ENCODE results near the gene IGFL3. TPM values are rescaled to one million over a fixed set of nuclear protein-coding genes. Genes with fewer than 3 reads are reported as not detected.
"Not testable (repeated sequence)": the region's sequence is repeated elsewhere in the genome, so short reads cannot be mapped to it uniquely, and the experiment has no call there.

Gene IGFL3
- total RNA-seq, 1 donor from 2014 or later, result not detected

- peaks cover 35% of the 10 kb centered on the region for H3K4me1 Mint-ChIP-seq
- no peak for DNase-seq (ENCODE audit: low spot score in 2 of 2, unreplicated experiment in 2 of 2)
- no peaks in the 10 kb centered on the region for H3K27me3 Mint-ChIP-seq (ENCODE audit: low read depth)
- no peak overlapping the region for H3K4me3 Mint-ChIP-seq
- TF ChIP-seq CTCF (IDR thresholded peaks at IDR 0.05; ENCODE audit: unreplicated experiment), result no peak
- H3K9me3 Mint-ChIP-seq, result no peaks in the 10 kb centered on the region
- peaks cover 2% of the 10 kb centered on the region for H3K36me3 Mint-ChIP-seq
- no peak overlapping the region for H3K27ac Mint-ChIP-seq
Observed at GRCh38 chr19:46111376-46111775, 13.1 kb downstream of the IGFL3 start.

GRCh38 chr19:46109876-46110275, 14.6 kb downstream of the IGFL3 start:
- Mint-ChIP-seq H3K4me3 (no peak overlapping the region), H3K27ac (peak overlapping the region; percentile 64), H3K4me1 (peaks cover 21% of the 10 kb centered on the region), H3K27me3 (ENCODE audit: low read depth) (no peaks in the 10 kb centered on the region), H3K36me3 (peaks cover 2% of the 10 kb centered on the region), H3K9me3 (no peaks in the 10 kb centered on the region)
- DNase-seq (ENCODE audit: low spot score in 2 of 2, unreplicated experiment in 2 of 2), result no peak
- TF ChIP-seq CTCF (IDR thresholded peaks at IDR 0.05; ENCODE audit: unreplicated experiment), result no peak

- DNase-seq (ENCODE audit: low spot score in 2 of 2, unreplicated experiment in 2 of 2), result no peak
- Mint-ChIP-seq H3K4me3 (no peak overlapping the region), H3K4me1 (peaks cover 8% of the 10 kb centered on the region), H3K9me3 (no peaks in the 10 kb centered on the region), H3K27me3 (ENCODE audit: low read depth) (no peaks in the 10 kb centered on the region), H3K36me3 (peaks cover 2% of the 10 kb centered on the region), H3K27ac (no peak overlapping the region)
- TF ChIP-seq CTCF (IDR thresholded peaks at IDR 0.05; ENCODE audit: unreplicated experiment), result no peak
Observed at GRCh38 chr19:46107371-46107770, 17.1 kb downstream of the IGFL3 start.

- not testable (repeated sequence) for H3K9me3 Mint-ChIP-seq; H3K4me3 Mint-ChIP-seq; DNase-seq (ENCODE audit: low spot score in 2 of 2, unreplicated experiment in 2 of 2); H3K27ac Mint-ChIP-seq; H3K4me1 Mint-ChIP-seq; H3K36me3 Mint-ChIP-seq; H3K27me3 Mint-ChIP-seq (ENCODE audit: low read depth)
Observed at GRCh38 chr19:46102333-46102732, 22.2 kb downstream of the IGFL3 start.

GRCh38 chr19:46101293-46101692, 23.2 kb downstream of the IGFL3 start:
- Mint-ChIP-seq H3K36me3 (peaks cover 4% of the 10 kb centered on the region), H3K27ac (no peak overlapping the region), H3K9me3 (peaks cover 20% of the 10 kb centered on the region), H3K4me1 (peaks cover 5% of the 10 kb centered on the region), H3K27me3 (ENCODE audit: low read depth) (peaks cover 15% of the 10 kb centered on the region), H3K4me3 (no peak overlapping the region)
- DNase-seq (ENCODE audit: low spot score in 2 of 2, unreplicated experiment in 2 of 2), result no peak
- no peak for TF ChIP-seq CTCF (IDR thresholded peaks at IDR 0.05; ENCODE audit: unreplicated experiment)

- Mint-ChIP-seq H3K27ac (no peak overlapping the region), H3K27me3 (ENCODE audit: low read depth) (peaks cover 18% of the 10 kb centered on the region), H3K4me1 (peaks cover 5% of the 10 kb centered on the region), H3K9me3 (peaks cover 27% of the 10 kb centered on the region), H3K4me3 (no peak overlapping the region), H3K36me3 (peaks cover 4% of the 10 kb centered on the region)
- TF ChIP-seq CTCF (IDR thresholded peaks at IDR 0.05; ENCODE audit: unreplicated experiment), result no peak
- no peak for DNase-seq (ENCODE audit: low spot score in 2 of 2, unreplicated experiment in 2 of 2)
Observed at GRCh38 chr19:46100344-46100743, 24.1 kb downstream of the IGFL3 start.
